K562 (cell line): Measurements from ENCODE around the gene COPB2. TPM values are rescaled to one million over a fixed set of nuclear protein-coding genes. Genes with fewer than 3 reads are reported as not detected.

Source experiments
- ATAC-seq: fragments of 200-7000 bp; cut with Tn5 transposase; 3 replicates; pipeline ENCODE4 v1.9.1; 2020; ENCODE audit warnings: moderate library complexity
- BruUV-seq: library from RNA; stranded (reverse); fragments of 400-500 nt; replicated peaks from 2 replicates; lab custom pipeline; 2021; lab: Mats Ljungman, UMichigan
- CTCF ChIA-PET: fragments of 300-600 bp; formaldehyde crosslinking; extraction: SDS; loops from one replicate; lab custom pipeline; 2021; ENCODE audit warnings: low intra/inter-chr PET ratio; lab: Yijun Ruan, JAX
- POLR2A ChIA-PET: fragments of 300-600, 350-650 bp; sonication (Branson Sonifier 250); formaldehyde crosslinking; extraction: SDS; loops from one replicate; lab custom pipeline; 2021; ENCODE audit warnings: antibody characterized with exemption, inconsistent platforms; lab: Yijun Ruan, JAX
- DNase-seq, 4 experiments: peaks; one replicate each; pipeline versions ENCODE4 v3.0.0 to v3.0.0-alpha.2; 2011 to 2018; ENCODE audit warnings: low spot score in 3 of 4, mixed read lengths in 3 of 4; ENCODE audit errors: extremely low read depth in 1 of 4
- FAIRE-seq: peaks from 2 replicates; lab custom pipeline; 2011; peaks lifted over from hg19 to GRCh38; lab: Jason Lieb, UNC
- H2AFZ ChIP-seq: 2 replicates; pipeline ENCODE4 v1.6.0; 2011; ENCODE audit warnings: low read depth, low read length, control low read depth, inconsistent platforms
- H3K27ac ChIP-seq: fragments of 200-600 bp; 3 replicates; pipeline ENCODE4 v1.8.0; 2011; ENCODE audit warnings: low read depth, mild to moderate bottlenecking, control low read depth, inconsistent platforms, low read length, moderate library complexity, mixed read lengths; ENCODE audit errors: extremely low read depth
- H3K27me3 ChIP-seq, 2 experiments: fragments of 300-600 bp in 1 of 2; 2 replicates in 1 of 2; 3 replicates in 1 of 2; pipeline versions ENCODE4 v1.6.0 to v1.8.0; 2011; ENCODE audit warnings: inconsistent platforms in 2 of 2, low read length in 2 of 2, mild to moderate bottlenecking in 1 of 2, mixed read lengths in 1 of 2, moderate library complexity in 1 of 2; ENCODE audit not compliant: control insufficient read depth in 2 of 2, insufficient read depth in 2 of 2
- H3K36me3 ChIP-seq: fragments of 300-600 bp; 3 replicates; pipeline ENCODE4 v1.8.0; 2011; ENCODE audit warnings: mild to moderate bottlenecking, low read length, inconsistent platforms; ENCODE audit not compliant: control insufficient read depth, insufficient read depth
- H3K4me1 ChIP-seq, 2 experiments: fragments of 200-600 bp in 1 of 2; replicated peaks in 1 of 2; 2 replicates in 1 of 2; 3 replicates in 1 of 2; pipeline versions ENCODE4 v1.5.1 to v1.8.0; 2011; ENCODE audit warnings: inconsistent platforms in 2 of 2, low read length in 2 of 2, mild to moderate bottlenecking in 1 of 2, mixed read lengths in 1 of 2, moderate library complexity in 1 of 2; ENCODE audit not compliant: control insufficient read depth in 2 of 2, insufficient read depth in 2 of 2
- H3K4me2 ChIP-seq: 2 replicates; pipeline ENCODE4 v1.6.1; 2011; ENCODE audit warnings: low read length, control low read depth, inconsistent platforms, mixed read lengths; ENCODE audit not compliant: insufficient read depth
- H3K4me3 ChIP-seq: fragments of 200-600 bp; sonication (generic), shearing (Covaris generic); 2 replicates; pipeline ENCODE4 v1.5.1; 2016; ENCODE audit warnings: control low read depth, inconsistent platforms
- H3K79me2 ChIP-seq: fragments of 200-600 bp; 3 replicates; pipeline ENCODE4 v1.8.0; 2011; ENCODE audit warnings: low read length, inconsistent platforms; ENCODE audit not compliant: control insufficient read depth, insufficient read depth
- H3K9ac ChIP-seq, 2 experiments: 2 replicates each; pipeline versions ENCODE4 v1.6.0 to v1.6.1; 2011; ENCODE audit warnings: low read depth in 2 of 2, low read length in 2 of 2, control low read depth in 1 of 2, inconsistent platforms in 1 of 2, mild to moderate bottlenecking in 1 of 2, mixed read lengths in 1 of 2; ENCODE audit not compliant: insufficient read depth in 1 of 2
- H3K9me1 ChIP-seq: one replicate; pipeline ENCODE4 v1.6.0; 2011; ENCODE audit warnings: inconsistent platforms, mild to moderate bottlenecking, low read length, moderate library complexity; ENCODE audit not compliant: control insufficient read depth, insufficient read depth
- H3K9me3 ChIP-seq: replicated peaks from 2 replicates; pipeline ENCODE4 v1.5.1; 2011; ENCODE audit warnings: low read depth, low read length, inconsistent platforms; ENCODE audit not compliant: control insufficient read depth, insufficient read depth
- H4K20me1 ChIP-seq: replicated peaks from 2 replicates; pipeline ENCODE4 v1.6.1; 2011; ENCODE audit warnings: low read length, inconsistent platforms, mixed read lengths; ENCODE audit not compliant: control insufficient read depth, insufficient read depth
- SMAD4 ChIP-seq: fragments of 250-450 bp; sonication (Bioruptor Pico); conservative IDR thresholded peaks from 2 replicates; pipeline ENCODE4 v1.8.0; 2021; ENCODE audit warnings: inconsistent platforms, mild to moderate bottlenecking, moderate library complexity
- SMC3 ChIP-seq: conservative IDR thresholded peaks from 2 replicates; pipeline ENCODE4 v1.6.1; 2011; ENCODE audit warnings: low read depth, low read length, improper control_type of control experiment; ENCODE audit not compliant: insufficient read depth
- SRF ChIP-seq, 2 experiments: fragments of 250-450, 450-650 bp in 1 of 2; sonication (Bioruptor Pico) in 1 of 2; sonication (generic) in 1 of 2; formaldehyde crosslinking; IDR thresholded peaks; 2 replicates each; pipeline versions ENCODE4 v1.5.0 to v1.5.1; 2020 to 2022; ENCODE audit warnings: mild to moderate bottlenecking in 1 of 2, missing genetic modification reagents in 1 of 2
- ZKSCAN8 ChIP-seq: fragments of 200-800 bp; sonication (Bioruptor generic); IDR thresholded peaks from 2 replicates; pipeline ENCODE4 v1.6.1; 2016; ENCODE audit warnings: missing genetic modification characterization, missing compliant biosample characterization
- ZNF165 ChIP-seq: fragments of 250-450 bp; sonication (Bioruptor Pico); IDR thresholded peaks from 2 replicates; pipeline ENCODE4 v1.4.0; 2020; ENCODE audit warnings: borderline replicate concordance
- ZNF232 ChIP-seq: sonication (generic); formaldehyde crosslinking; IDR thresholded peaks from 2 replicates; pipeline ENCODE4 v1.8.0; 2022; ENCODE audit warnings: mild to moderate bottlenecking, missing genetic modification reagents
- ZNF592 ChIP-seq: fragments of 450-650 bp; IDR thresholded peaks from 2 replicates; pipeline ENCODE4 v1.6.1; 2017; ENCODE audit warnings: antibody characterized with exemption, mild to moderate bottlenecking
- ZNF764 ChIP-seq: fragments of 250-450 bp; sonication (Bioruptor Pico); IDR thresholded peaks from 2 replicates; pipeline ENCODE4 v1.4.0; 2020; ENCODE audit warnings: low read depth, mild to moderate bottlenecking, moderate library complexity
- WGBS: fragments of 100-300 bp; shearing (Covaris generic); methylation state at CpG from one replicate; pipeline ENCODE4 v1.1.6; 2016; ENCODE audit warnings: low coverage, mixed read lengths; ENCODE audit not compliant: insufficient coverage; ENCODE audit errors: missing lambda C conversion rate; 5-methylcytosine and 5-hydroxymethylcytosine counted together
- in situ Hi-C: fragments of 300-500 bp; cut with MboI; formaldehyde crosslinking; loops from 4 replicates; pipeline ENCODE4 v1.15.0; 2018; ENCODE audit warnings: inconsistent platforms, mixed read lengths
- intact Hi-C: fragments of 100-400 bp; cut with micrococcal nuclease; formaldehyde crosslinking; loops from 2 replicates; pipeline ENCODE4 v1.14.2; 2022
- polyA plus RNA-seq, 8 experiments: library from polyadenylated mRNA; depleted of rRNA in 4 of 8; stranded (reverse) in 5 of 8; unstranded in 3 of 8; fragments of >200 nt; fragmentation: Nextera tagmentation in 2 of 8; fragmentation: Illumina TruSeq in 1 of 8; extraction: Ambion mirVana in 2 of 8; extraction: Trizol in 1 of 8; gene quantifications; 2 replicates each; pipeline versions ENCODE4 v1.2.1 to v1.2.3, GENCODE V29; 2011 to 2014; ENCODE audit warnings: inconsistent platforms in 1 of 8, missing spikeins in 1 of 8
- total RNA-seq, 7 experiments: library from RNA; depleted of rRNA in 6 of 7; stranded (reverse); fragments of >200 nt in 6 of 7; fragmentation: Illumina TruSeq in 2 of 7; extraction: Trizol in 2 of 7; gene quantifications; 2 replicates each; pipeline versions ENCODE4 v1.2.1 to v1.2.3, GENCODE V29; 2011 to 2021; ENCODE audit warnings: low replicate concordance in 1 of 7
- TF ChIP-seq, protein P1 (sequence below): sonication (generic); formaldehyde crosslinking; IDR thresholded peaks from 2 replicates; pipeline ENCODE4 v1.8.1; 2023; ENCODE audit warnings: mild to moderate bottlenecking, missing genetic modification reagents
- TF ChIP-seq, protein P2 (sequence below), 2 experiments: fragments of 450-650 bp; IDR thresholded peaks; 2 replicates each; pipeline ENCODE4 v1.6.1; 2018; ENCODE audit warnings: mild to moderate bottlenecking in 2 of 2, low read depth in 1 of 2; ENCODE audit not compliant: partially characterized antibody in 2 of 2

The COPB2 gene
- total and polyA plus RNA-seq, 9 of the 15 experiments (the other 6 are each of a cell fraction or from before 2014, with no cell fraction given), result 64.3 to 189 (median 130) TPM

DNA sequence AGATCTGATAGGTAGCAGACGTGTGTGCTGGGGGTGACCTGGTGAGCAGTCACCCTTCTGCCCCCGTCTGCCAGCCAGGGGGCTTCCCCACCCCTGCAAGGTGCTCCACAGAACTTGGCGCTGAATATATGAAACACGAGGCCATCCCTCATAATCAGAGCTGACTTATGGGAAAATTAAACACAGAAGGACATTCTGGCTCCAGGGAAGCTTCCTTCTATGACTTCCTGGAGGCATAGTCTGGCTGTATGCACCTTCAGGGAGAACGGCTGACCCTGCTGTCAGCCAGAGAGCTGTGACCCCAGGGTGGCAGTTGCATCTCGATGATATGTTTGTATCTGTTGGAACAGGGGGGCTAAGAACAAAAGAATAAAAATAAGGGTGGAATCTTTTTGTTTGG, 72.2 kb downstream of the COPB2 start (continued):
- no peak for TF ChIP-seq ZKSCAN8 (CRISPR knock-in tag)
- TF ChIP-seq ZNF232, result no peak
- TF ChIP-seq ZNF165, result no peak
- TF ChIP-seq, protein P1, sequence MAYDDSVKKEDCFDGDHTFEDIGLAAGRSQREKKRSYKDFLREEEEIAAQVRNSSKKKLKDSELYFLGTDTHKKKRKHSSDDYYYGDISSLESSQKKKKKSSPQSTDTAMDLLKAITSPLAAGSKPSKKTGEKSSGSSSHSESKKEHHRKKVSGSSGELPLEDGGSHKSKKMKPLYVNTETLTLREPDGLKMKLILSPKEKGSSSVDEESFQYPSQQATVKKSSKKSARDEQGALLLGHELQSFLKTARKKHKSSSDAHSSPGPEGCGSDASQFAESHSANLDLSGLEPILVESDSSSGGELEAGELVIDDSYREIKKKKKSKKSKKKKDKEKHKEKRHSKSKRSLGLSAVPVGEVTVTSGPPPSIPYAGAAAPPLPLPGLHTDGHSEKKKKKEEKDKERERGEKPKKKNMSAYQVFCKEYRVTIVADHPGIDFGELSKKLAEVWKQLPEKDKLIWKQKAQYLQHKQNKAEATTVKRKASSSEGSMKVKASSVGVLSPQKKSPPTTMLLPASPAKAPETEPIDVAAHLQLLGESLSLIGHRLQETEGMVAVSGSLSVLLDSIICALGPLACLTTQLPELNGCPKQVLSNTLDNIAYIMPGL (CRISPR knock-in tag), result no peak
- no peak for TF ChIP-seq SMC3

- Histone ChIP-seq H3K9me1 (peaks cover 3% of the 10 kb centered on the region), H3K4me2 (no peak overlapping the region), H3K27me3 (no peaks in the 10 kb centered on the region), H3K27ac (0 out of 3 replicates have a peak overlapping the region, but pooled peaks have one; percentile 61), H3K9ac (peak overlapping the region in 1 of 2 experiments; percentile 77; a peak in 3 of 4 replicates), H4K20me1 (no peaks in the 10 kb centered on the region), H3K4me1 (peaks cover 36 to 61% of the 10 kb centered on the region in 2 experiments), H3K79me2 (no peaks in the 10 kb centered on the region), H3K4me3 (no peak overlapping the region), H2AFZ (peak overlapping the region; percentile 97), H3K9me3 (no peaks in the 10 kb centered on the region), H3K36me3 (no peaks in the 10 kb centered on the region)
- no TSS peak for BruUV-seq
- no peak for DNase-seq
- ChIA-PET CTCF (interaction anchor here (0.7 kb wide), 1 partner anchor 368 kb away, joined by 3 read pairs; no protein-coding TSS in a partner anchor), POLR2A (interaction anchor here (1.6 to 3.4 kb wide), 2 partner anchors 12 to 17 kb away, joined by 3 to 19 read pairs; no protein-coding TSS in a partner anchor)
- no peak for FAIRE-seq
- no peak for ATAC-seq
- in situ Hi-C loops, result no loop called here
- intact Hi-C loops, result no loop called here
- WGBS, result 57% methylated on average over 5 of the region's 5 CpGs
- TF ChIP-seq SMAD4 (CRISPR knock-in tag), result 0 out of 2 replicates have a peak, but pooled peaks have one; percentile 3
- TF ChIP-seq ZNF764 (CRISPR knock-in tag), result no peak
- TF ChIP-seq SRF (CRISPR knock-in tag; IDR thresholded peaks at IDR 0.05), result no peak
- TF ChIP-seq ZNF592, result peak; percentile 36; the same call in 1 of the 2 replicates
- TF ChIP-seq, protein P2, sequence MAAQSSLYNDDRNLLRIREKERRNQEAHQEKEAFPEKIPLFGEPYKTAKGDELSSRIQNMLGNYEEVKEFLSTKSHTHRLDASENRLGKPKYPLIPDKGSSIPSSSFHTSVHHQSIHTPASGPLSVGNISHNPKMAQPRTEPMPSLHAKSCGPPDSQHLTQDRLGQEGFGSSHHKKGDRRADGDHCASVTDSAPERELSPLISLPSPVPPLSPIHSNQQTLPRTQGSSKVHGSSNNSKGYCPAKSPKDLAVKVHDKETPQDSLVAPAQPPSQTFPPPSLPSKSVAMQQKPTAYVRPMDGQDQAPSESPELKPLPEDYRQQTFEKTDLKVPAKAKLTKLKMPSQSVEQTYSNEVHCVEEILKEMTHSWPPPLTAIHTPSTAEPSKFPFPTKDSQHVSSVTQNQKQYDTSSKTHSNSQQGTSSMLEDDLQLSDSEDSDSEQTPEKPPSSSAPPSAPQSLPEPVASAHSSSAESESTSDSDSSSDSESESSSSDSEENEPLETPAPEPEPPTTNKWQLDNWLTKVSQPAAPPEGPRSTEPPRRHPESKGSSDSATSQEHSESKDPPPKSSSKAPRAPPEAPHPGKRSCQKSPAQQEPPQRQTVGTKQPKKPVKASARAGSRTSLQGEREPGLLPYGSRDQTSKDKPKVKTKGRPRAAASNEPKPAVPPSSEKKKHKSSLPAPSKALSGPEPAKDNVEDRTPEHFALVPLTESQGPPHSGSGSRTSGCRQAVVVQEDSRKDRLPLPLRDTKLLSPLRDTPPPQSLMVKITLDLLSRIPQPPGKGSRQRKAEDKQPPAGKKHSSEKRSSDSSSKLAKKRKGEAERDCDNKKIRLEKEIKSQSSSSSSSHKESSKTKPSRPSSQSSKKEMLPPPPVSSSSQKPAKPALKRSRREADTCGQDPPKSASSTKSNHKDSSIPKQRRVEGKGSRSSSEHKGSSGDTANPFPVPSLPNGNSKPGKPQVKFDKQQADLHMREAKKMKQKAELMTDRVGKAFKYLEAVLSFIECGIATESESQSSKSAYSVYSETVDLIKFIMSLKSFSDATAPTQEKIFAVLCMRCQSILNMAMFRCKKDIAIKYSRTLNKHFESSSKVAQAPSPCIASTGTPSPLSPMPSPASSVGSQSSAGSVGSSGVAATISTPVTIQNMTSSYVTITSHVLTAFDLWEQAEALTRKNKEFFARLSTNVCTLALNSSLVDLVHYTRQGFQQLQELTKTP (IDR thresholded peaks at IDR 0.05; ENCODE audit: low read depth in 1 of 2, partially characterized antibody in 2 of 2), result no peak
Measured at GRCh38 chr3:139313921-139314320, 75.5 kb downstream of the COPB2 start.
